ENCODE data around the gene PPIG. TPM values are rescaled to one million over a fixed set of nuclear protein-coding genes. Genes with fewer than 3 reads are reported as not detected.
A peak's percentile ranks its signal among the peaks of the same experiment; 100 is the strongest.
"Not testable (repeated sequence)": the region's sequence is repeated elsewhere in the genome, so short reads cannot be mapped to it uniquely, and the experiment has no call there.

Gene PPIG
- total RNA-seq, 3 donors from 2014 or later, result 45.8 to 66.9 (median 49.2) TPM

GRCh38 chr2:169572821-169573159 lies 11.4 kb upstream of the PPIG start:
- H3K9me3 ChIP-seq, result no peaks in the 10 kb centered on the region
- no peak for DNase-seq
- intact Hi-C loops (cut with DNase I, micrococcal nuclease), result no loop called here

DNA sequence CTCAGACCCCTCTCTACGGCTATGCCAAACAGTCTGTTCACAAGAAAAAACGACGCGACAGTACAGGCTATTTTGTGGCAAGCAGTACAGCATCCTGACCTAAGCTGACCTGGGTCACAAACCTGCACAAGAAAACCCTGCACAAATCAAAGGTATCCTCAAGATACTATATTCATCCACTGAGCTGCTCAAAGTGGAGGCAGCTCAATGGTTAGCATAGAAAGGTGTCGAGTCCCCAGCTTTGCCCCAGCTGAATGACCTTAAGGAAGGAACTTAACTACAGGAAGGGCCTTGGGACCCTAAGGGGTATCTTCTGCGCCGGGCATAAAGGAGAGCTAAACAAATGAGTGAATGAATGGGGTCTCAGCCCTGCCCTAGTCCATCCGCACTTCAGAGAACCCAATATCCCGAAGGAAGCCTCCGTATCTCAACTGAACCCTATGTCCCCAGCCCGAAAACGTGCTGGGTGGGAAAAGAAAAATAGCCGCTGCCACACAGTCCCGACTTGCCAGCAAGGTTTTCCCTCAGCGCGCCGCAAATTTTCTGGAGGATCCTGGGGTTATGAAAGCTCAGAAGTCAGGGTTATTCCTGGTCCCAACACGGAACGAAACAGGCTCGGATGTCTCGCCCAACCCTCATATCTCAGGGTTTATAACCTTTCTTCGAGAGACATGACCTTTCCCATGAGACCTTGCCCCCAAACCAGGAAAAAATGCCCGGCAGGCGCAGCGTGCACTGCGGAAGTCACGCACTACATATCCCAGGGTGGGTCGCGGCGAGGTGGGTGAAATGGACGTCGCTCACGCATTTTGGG lies 10.8 kb upstream of the PPIG start, which contains the start of gene FASTKD1:
Gene FASTKD1 (minus strand): TSS at position 706 of the 814 bp plus-strand sequence. CDS start 1,836 bp downstream, outside the sequence.
- peaks cover 24% of the 10 kb centered on the region for H3K4me1 ChIP-seq (ENCODE audit: low read depth)
- H3K36me3 ChIP-seq (ENCODE audit: low read depth), result no peaks in the 10 kb centered on the region
- ATAC-seq, result peak; percentile 100
- intact Hi-C loops (cut with DNase I, micrococcal nuclease), result no loop called here
- H3K4me3 ChIP-seq, result peak within 1 kb of the TSS; percentile 57
- DNase-seq, result peak; percentile 94 to 95 (median 95)
- TF ChIP-seq, protein P1, sequence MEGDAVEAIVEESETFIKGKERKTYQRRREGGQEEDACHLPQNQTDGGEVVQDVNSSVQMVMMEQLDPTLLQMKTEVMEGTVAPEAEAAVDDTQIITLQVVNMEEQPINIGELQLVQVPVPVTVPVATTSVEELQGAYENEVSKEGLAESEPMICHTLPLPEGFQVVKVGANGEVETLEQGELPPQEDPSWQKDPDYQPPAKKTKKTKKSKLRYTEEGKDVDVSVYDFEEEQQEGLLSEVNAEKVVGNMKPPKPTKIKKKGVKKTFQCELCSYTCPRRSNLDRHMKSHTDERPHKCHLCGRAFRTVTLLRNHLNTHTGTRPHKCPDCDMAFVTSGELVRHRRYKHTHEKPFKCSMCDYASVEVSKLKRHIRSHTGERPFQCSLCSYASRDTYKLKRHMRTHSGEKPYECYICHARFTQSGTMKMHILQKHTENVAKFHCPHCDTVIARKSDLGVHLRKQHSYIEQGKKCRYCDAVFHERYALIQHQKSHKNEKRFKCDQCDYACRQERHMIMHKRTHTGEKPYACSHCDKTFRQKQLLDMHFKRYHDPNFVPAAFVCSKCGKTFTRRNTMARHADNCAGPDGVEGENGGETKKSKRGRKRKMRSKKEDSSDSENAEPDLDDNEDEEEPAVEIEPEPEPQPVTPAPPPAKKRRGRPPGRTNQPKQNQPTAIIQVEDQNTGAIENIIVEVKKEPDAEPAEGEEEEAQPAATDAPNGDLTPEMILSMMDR (IDR thresholded peaks at IDR 0.05), result no peak
- no peaks in the 10 kb centered on the region for H3K9me3 ChIP-seq

More at GRCh38 chr2:169572821-169573159, 11.4 kb upstream of the PPIG start:
- TF ChIP-seq, protein P1 (IDR thresholded peaks at IDR 0.05), result no peak
- Histone ChIP-seq H3K4me1 (ENCODE audit: low read depth) (peaks cover 24% of the 10 kb centered on the region), H3K36me3 (ENCODE audit: low read depth) (no peaks in the 10 kb centered on the region), H3K4me3 (peak overlapping the region; percentile 57)
- ATAC-seq, result no peak

DNA sequence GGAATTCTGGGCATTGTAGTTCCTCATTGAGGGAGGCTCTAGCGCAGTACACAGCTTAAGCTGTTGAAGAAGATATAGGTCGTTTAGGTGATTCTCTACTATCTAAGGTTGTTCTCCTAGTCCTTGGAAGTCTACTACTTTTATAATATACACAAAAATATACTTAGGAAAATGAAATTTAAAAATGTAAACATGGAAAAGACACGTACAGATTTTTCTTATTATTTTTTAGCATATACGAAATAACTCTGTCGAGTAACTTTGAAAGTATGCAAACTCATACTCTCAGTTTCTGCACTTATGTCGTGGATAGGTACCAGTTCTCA lies 10.2 kb upstream of the PPIG start:
- peaks cover 24% of the 10 kb centered on the region for H3K4me1 ChIP-seq (ENCODE audit: low read depth)
- ATAC-seq, result no peak
- TF ChIP-seq, protein P1 (IDR thresholded peaks at IDR 0.05), result no peak
- no peaks in the 10 kb centered on the region for H3K9me3 ChIP-seq
- no peak for DNase-seq
- peak overlapping the region; percentile 57 for H3K4me3 ChIP-seq
- intact Hi-C loops (cut with DNase I, micrococcal nuclease), result no loop called here
- H3K36me3 ChIP-seq (ENCODE audit: low read depth), result no peaks in the 10 kb centered on the region

GRCh38 chr2:169574539-169574938 lies 9.6 kb upstream of the PPIG start:
- H3K9me3 ChIP-seq; H3K36me3 ChIP-seq (ENCODE audit: low read depth); ATAC-seq; H3K4me3 ChIP-seq; DNase-seq; intact Hi-C loops (cut with DNase I, micrococcal nuclease): not testable (repeated sequence)
- H3K4me1 ChIP-seq (ENCODE audit: low read depth), result peaks cover 24% of the 10 kb centered on the region

DNA sequence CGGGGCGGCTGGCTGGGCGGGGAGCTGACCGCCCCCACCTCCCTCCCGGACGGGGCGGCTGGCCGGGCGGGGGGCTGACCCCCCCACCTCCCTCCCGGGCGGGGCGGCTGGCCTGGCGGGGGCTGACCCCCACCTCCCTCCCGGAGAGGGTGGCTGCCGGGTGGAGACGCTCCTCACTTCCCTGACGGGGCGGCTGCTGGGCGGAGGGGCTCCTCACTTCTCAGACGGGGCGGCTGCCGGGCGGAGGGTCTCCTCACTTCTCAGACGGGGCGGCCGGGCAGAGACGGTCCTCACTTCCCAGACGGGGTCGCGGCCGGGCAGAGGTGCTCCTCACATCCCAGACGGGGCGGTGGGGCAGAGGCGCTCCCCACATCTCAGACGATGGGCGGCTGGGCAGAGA lies 8.9 kb upstream of the PPIG start:
- H3K4me3 ChIP-seq; ATAC-seq; intact Hi-C loops (cut with DNase I, micrococcal nuclease); H3K9me3 ChIP-seq; H3K36me3 ChIP-seq (ENCODE audit: low read depth): not testable (repeated sequence)
- DNase-seq, result peak in 1 of 3 donors; percentile 56
- H3K4me1 ChIP-seq (ENCODE audit: low read depth), result peaks cover 22% of the 10 kb centered on the region

- Histone ChIP-seq H3K4me3 (no peak overlapping the region), H3K36me3 (ENCODE audit: low read depth) (no peaks in the 10 kb centered on the region), H3K4me1 (ENCODE audit: low read depth) (peaks cover 2% of the 10 kb centered on the region), H3K9me3 (no peaks in the 10 kb centered on the region)
- ATAC-seq (no peak), DNase-seq (no peak)
- intact Hi-C loops (cut with DNase I, micrococcal nuclease), result no loop called here
- TF ChIP-seq, protein P1 (IDR thresholded peaks at IDR 0.05), result no peak
Measured at GRCh38 chr2:169579044-169579443, 5.1 kb upstream of the PPIG start.

DNA sequence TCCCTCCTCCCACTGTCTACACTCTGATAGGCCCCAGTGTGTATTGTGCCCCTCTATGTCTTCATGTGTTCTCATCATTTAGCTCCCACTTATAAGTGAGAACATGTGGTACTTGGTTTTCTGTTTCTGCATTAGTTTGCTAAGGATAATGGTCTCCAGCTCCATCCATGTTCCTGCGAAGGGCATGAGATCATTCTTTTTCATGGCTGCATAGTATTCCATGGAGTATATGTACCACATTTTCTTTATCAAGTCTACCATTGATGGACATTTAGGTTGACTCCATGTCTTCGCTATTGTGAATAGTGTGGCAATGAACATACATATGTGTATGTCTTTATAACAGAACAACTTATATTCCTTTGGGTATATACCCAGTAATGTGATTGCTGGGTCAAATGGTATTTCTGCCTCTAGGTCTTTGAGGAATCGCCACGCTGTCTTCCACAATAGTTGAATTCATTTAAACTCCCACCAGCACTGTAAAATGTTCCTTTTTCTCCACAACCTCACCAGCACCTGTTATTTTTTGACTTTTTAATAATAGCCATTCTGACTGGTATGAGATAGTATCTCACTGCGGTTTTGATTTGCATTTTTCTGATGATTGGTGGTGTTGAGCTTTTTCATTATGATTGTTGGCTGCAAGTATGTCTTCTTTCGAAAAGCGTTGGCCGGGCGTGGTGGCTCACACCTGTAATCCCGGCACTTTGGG lies 1.4 kb upstream of the PPIG start:
- H3K9me3 ChIP-seq; intact Hi-C loops (cut with DNase I, micrococcal nuclease); ATAC-seq; DNase-seq; H3K36me3 ChIP-seq (ENCODE audit: low read depth); H3K4me3 ChIP-seq: not testable (repeated sequence)
- peaks cover 17% of the 10 kb centered on the region for H3K4me1 ChIP-seq (ENCODE audit: low read depth)
